Left forelimb (tissue), 1 donor: Measurements from ENCODE around the gene UPB1.
"Not testable (repeated sequence)": the region's sequence is repeated elsewhere in the genome, so short reads cannot be mapped to it uniquely, and the experiment has no call there.

Source experiments
- DNase-seq: peaks from one replicate; pipeline ENCODE4 v3.0.0-alpha.2; 2018; ENCODE audit warnings: low spot score

The UPB1 gene

DNA sequence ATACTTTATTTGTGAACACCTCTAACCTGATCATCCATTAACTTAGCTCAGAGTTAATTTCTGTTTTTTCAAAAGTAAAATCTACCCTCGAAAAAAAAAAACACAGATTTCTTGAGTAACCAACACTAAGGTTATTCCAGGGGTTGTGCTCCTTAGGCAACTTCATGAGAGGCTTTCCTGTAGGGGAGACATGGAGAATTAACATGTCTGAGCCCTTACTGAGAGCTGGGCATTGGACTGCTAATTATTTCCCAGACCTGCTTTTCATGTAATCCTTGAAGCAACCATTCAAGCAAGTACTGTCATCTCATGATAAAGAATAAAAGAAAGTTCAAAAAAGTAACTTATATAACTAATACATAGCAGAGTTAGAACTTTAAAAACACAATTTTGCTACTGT, 13.5 kb upstream of the UPB1 start:
- DNase-seq = no peak

DNA sequence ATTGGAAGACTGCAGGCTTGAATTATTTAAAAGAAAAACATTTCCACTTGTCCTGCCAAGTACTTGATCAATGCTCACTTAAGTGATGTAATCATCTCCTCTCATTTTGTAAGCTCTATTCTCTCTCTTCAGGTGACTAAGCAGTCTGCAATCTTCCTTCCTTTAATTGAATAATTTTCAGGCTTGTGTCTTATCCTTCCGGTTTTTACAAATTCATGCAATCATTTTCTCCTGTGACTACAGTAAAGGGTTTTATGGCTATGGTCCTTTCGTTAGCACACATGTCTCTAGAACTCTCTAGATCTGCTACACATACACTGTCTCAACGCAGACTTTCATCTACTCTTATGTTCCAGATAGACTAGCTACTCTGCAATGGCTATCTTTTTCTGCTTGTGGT, 12.6 kb upstream of the UPB1 start:
- no peak for DNase-seq

DNA sequence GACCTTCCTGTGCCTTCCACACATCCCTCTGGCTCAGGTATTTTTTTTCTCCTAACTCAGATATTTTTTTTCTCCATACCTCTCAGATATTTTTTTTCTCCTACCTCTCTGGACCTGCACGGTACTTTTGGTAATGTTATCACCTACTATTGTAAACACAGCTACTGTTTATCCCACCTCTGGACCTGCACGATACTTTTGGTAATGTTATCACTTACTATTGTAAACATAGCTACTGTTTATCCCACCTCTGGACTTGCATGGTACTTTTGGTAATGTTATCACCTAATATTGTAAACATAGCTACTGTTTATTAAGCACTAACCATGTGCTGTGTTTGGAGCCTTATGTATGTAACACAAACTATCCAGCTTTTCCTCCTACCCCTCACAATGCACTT, 12.1 kb upstream of the UPB1 start:
- no peak for DNase-seq

DNA sequence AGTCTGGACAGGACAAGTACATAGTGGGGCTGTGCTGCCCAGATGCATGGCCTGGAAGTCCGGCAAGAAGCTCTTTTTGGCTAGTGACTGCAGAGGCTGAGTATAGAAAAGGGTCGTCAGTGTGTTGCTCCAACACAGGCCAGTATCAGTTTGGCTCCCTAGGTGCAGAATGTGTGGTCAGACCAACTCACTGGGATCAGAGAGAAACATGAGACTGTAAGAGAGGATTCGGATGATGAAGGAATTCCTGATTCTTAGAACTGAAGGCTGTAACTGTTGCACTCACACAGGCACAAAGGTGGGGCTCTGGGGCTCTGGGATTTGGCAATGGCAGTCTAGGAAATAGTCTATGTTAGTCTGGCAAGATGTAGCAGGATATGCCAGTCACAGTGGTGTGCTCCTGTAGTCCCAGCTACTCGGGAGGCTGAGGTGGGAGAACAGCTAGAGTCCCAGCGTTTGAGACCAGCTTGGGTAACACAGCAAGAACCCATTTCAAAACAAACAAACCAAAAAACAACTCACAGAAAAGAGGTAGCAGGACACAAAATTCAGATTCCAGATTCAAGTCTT, 11.1 kb upstream of the UPB1 start:
- no peak for DNase-seq

DNA sequence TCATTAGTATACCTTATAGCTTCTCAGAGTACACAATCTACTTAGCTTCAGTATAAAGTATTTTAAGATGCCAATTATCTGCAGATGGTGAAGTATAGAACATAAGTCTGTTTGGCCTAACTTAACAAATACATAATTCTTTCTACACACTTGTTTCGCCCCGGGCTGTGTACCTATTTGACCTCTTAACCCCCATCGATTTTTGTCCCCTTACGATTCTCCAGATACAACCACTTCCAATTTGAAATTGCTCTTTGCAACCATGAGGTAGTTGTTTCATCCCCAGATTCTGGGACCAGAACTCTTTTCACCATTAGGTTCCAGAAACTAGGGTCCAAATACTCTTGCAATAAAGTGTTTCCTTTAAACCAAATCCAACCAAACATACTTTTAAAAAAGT, 10.0 kb upstream of the UPB1 start:
- DNase-seq = no peak

DNA sequence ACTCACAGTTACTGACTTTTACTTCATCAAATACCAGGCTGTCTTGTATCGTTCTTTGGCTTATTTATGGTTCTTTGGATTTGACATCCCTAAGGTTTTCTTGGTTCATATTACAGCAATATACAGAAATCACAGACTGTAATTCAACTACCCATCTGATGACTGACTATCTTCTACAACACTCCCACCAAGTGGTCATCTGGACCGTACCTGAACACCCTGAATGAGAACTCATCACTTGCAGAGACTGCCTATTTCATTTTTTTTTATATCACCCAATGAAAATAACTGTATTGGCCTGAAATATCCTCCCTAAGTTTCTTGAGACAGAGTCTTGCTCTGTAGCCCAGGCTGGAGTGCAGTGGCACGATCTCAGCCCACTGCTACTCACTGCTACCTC, 9.5 kb upstream of the UPB1 start:
- DNase-seq = no peak

DNA sequence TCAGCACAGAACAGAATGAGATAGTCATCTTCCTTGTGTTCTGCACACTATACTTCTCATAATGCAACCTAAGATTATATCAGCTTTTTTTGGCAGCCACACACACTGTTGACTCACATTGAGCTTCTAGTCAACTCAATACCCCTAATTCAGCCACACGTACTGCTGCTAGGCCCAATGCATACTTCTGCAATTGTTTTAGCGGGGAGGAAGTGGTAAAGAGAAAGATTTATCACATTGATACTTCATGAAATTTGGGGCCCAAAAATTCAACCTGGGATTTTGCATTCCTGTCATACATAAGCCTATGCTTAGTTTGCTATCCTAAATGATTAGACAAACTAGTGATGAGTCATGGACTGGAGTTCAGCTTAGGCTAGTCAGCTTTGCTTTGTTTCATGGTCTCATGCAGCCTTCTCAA, 8.6 kb upstream of the UPB1 start:
- DNase-seq = no peak

DNA sequence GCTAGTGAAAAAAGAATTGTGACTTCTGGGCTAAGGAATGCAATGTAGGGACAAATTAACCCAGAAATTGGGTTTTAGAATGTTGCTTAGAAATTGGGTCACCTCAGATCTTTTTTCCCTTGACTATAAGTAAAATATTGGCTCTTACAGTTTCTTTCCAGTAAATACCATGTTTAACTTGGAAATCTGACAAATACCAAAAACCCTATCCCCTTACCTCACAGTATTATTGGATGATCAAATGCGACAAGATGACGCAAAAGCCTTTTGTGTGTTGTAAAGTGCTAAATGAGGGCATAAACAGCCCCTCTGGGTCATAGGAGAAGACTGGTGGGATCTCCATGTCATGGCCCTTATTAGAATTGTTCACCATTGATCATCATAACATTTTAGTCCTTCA, 6.1 kb upstream of the UPB1 start:
- no peak for DNase-seq

DNA sequence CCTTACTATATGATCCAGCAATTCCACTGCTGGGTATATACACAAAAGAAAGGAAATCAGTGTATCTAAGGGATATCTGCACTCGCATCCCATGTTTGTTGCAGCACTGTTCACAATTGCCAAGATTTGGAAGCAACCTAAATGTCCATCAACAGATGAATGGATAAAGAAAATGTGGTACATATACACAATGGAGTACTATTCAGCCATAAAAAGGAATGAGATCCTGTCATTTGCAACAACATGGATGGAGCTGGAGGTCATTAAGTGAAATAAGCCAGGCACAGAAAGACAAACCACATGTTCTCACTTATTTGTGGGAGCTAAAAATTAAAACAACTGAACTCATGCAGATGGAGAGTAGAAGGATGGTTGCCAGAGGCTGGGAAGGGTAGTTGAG, 5.7 kb upstream of the UPB1 start:
- not testable (repeated sequence) for DNase-seq

DNA sequence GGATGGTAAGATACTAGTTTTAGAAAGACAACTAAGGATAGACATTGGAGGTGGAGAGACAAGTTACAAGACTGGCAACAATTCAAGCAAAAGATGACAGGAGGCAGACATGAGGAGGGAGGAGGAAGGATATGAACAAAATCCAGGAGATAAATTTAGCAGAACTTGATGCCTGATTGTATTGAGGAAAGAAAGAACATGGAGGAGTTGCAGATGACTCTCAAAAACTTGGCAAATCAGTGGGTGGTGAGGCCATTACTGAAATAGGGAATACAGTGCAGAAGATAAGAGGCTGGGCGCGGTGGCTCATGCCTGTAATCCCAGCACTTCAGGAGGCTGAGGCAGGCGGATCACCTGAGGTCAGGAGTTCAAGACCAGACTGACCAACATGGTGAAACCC, 2.7 kb upstream of the UPB1 start:
- no peak for DNase-seq

DNA sequence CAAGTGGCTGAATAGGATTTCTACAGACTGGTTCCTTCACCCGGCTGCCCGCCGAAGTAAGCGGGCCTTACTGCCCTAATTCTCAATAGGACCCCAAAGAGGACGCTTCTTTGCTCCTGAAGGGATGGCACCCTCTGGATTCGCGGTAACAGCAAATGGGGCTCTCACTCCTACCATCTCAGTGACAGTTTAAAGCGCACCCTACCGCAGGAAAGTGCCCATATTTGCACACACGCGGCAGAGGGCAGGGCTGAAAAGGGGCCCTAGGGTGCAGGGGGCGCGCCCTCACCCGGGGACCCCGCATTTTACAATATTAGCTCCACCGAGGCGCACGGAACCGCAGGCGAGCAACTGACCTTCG, 985 bp upstream of the UPB1 start:
- DNase-seq = no peak

DNA sequence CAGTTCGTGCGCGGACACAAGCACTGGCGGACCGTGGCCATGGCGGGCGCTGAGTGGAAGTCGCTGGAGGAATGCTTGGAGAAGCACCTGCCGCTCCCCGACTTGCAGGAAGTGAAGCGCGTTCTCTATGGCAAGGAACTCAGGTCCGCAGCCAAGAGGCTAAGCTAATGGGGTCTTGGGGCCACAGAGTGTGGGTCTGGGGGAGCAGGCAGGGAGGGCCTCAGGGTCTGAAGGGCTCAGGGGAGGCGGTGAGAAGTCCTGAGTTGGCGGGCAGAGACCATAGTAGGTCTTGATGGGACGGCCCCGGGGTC, 188 bp downstream of the UPB1 start:
- DNase-seq = no peak

DNA sequence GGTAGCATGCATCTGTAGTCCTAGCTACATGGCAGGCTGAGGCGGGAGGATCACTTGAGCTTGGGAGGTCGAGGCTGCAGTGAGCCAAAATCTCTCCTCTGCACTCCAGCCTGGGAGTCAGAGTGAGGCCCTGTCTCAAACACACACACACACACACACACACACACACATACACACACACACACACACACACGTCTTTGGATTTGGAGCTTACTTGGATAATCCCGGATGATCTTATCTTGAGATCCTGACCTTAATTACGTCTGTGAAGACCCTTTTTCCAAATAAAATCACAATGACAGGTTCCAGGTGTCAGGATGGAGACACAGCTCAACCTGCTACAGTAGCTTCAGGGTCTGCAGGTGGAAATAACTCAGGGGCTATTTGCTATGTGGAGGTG, 1.1 kb downstream of the UPB1 start:
- DNase-seq = no peak

DNA sequence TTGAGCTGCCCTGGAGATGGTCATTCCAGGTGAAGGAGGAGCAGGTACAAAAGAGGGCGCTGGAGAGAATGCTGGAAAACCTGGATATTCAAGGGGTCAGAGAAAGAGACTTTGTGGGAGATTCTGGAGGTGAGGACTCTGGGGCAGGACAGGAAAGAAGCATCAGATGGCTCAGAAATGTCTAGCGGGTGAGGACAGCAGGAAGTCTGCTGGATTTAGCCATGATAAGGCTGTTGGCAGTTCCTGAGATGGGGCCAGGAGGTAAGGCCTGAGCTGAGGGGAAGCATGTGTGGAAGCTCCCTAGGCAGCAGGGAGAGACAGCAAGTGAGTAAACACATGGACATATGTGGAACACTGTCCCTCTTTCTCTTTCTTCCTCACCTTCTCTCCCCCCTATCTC, 1.5 kb downstream of the UPB1 start:
- no peak for DNase-seq

DNA sequence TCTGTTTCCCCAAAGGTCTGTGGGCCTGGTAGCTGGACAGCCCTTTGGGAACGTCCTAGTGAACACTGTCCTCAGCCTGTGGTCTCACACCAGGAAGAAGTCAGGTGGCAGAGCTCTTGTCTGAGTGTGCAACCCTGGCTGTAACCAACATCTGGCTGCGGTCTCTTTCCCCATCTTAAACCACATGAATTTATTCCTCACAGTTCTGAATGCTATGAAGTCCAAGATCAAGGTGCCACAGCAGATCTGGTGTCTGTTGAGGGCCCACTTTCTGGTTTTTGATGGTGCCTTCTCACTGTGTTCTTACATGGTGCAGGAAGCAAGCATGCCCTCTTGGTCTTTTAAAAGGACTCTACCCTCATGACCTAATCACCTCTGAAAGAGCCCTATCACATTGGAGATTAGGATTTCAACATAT, 2.7 kb downstream of the UPB1 start:
- DNase-seq = no peak

DNA sequence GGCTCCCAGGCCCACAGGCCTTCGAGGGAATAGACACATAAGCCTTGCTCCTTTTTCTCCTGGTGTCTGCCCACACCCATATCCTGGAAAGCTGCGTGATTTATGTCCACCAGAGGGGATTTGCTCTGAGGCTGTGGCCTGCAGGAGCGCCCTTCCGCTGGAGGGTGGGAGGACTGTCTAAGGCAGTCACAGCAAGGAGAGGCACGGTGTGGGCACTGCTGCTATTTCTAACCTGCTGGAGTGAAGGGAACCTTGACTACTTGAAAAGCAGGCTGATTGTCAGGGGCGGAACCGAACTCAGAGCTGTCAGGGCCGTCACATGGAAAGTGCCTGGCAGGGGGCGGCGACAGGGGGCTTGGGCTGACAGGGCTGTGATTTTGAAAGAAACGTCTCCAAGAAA, 3.7 kb downstream of the UPB1 start:
- DNase-seq = no peak

DNA sequence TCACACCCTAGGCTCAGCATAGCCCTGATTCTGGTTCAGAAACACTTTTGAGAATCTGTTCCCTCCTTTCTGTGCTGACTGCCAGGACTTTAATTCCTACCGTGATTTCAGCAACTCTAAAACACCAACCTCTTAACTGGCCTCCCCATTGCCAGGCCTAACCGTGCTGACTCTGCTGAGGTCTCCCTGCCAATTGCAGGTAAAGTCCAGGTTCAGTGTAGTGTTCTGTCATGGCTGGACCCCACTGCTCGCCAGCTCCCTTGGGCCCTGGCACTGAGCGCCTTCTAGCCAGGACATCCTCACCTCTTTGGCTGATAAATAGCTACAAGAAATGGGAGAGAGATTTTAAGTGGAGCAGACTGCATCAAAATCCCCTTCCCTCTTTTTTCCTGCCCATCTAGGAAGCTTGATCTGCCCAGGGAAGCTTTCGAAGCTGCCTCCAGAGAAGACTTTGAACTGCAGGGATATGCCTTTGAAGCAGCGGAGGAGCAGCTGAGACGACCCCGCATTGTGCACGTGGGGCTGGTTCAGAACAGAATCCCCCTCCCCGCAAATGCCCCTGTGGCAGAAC, 4.7 kb downstream of the UPB1 start:
- DNase-seq = no peak

DNA sequence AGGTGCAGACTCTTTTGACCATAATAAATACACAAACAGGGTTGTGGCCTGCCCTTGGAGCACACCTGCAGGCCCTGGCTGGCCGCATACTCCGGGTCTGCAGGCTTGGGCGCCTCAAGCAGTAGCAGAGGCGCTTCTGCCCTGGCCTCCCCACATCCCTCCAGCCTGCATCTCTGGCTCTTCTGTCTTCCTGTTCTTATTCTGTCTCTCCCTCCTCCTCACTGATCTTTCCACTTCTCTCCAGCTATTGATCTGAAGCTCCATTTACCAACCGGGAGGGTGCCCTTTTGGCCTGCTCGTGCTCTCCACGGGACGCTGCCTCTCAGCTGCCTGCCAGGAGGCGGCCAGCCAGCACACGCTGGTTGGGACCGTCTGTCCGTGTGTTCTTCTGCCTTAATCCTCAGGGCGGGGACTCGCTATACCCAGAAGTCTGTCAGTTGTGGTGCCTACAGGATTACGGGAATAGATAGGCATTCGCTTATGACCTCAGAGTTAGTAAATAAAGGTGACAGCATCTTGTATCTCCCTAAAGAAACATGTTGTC, 5.2 kb downstream of the UPB1 start:
- DNase-seq = no peak

DNA sequence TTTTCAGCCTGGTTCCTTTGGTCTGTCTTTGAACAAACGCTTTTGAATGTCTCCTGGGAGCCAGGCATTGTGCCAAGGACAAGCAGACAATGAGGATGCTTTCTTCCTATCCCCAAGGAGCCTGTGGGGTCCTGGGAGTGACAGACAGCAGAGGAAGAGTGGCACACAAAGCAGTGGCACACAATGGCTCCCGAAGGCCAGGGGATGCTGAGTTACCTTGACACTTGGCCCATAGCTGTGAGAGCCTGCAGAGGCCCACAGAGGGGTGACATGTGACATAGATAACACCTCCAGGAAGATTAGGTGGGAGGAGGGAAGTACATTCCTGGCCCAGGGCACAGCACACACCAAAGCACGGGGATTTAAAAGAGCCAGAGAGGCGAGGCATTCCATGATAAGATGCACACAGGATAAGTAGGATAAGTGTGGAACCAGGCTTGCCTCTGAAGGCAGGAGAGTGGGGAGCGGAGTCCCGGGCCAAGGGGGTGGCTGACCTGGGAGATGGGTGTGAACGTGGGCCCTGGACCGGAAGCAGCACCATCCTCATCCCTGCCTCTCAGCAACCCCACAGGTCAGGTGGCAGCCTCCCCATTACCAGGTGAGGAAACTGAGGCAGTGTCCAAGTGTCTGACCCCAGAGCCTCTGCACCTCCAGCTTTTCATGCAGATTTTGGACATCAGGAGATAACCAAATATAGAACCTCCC, 6.3 kb downstream of the UPB1 start:
- no peak for DNase-seq

DNA sequence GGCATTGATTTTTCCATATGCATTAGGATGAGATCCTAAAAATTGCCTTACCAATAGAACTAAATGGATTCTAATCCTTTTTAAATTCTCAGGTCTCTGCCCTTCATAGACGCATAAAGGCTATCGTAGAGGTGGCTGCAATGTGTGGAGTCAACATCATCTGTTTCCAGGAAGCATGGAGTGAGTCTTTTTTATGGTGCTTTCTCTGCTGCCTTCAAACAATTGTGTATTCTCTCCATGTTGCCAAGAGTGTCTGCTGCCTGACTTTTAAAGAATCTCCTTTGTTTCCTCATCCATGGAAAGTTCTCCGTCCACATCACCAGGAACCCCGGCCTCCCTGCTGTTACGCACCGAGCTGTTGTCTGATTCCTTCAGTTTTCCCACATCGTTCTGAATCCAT, 6.9 kb downstream of the UPB1 start:
- DNase-seq = no peak

DNA sequence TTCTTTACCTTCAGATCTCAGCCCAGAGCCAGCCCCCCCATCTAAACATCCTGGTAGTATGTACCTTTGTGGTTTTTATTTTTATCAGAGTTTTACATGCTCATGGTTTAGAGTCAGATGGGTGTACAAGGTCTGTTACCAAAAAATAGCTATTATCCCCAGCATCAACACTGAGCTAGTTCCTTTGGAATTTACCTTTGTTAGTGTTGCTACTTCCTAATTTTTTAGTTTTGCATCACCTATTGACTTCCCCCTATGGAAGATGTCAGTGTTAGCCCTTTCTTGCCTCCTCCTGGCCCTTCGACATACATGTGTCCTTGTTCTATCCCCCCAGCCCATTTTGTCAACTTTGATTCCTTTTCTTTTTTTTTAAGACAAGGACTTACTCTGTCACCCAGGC, 7.4 kb downstream of the UPB1 start:
- no peak for DNase-seq

DNA sequence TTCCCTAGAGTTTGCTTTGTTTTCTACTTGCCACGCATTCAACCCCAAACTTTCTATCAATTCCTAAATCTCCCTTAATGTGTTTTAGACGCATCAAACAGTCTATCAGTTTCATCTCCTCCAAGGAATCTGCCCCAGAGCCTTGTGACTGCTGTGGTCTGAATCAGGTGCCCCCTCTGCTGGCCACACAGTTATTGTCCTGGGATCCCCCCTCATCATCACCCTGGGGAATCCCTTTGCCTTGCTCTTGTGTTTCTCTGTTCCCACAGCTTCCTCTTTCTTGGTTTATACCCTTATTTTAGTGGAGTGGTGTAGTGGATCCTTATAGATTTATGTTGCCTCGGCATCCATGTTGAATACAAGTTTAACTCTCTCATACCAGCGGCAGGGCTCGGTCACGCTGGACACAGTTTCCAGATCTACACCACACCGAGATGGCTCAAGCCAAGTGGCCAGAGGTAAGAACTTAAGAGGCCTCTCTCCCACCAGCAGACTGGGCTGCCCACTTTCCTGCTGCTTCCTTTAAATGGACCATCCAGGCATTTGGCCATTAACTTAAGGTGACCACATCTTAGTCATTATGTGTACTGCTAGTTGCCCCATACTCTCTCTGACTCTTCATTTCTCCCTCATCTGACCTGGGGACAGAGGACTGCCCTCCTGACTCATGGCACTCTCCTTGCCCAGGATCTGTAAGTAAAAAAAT, 8.2 kb downstream of the UPB1 start:
- no peak for DNase-seq

DNA sequence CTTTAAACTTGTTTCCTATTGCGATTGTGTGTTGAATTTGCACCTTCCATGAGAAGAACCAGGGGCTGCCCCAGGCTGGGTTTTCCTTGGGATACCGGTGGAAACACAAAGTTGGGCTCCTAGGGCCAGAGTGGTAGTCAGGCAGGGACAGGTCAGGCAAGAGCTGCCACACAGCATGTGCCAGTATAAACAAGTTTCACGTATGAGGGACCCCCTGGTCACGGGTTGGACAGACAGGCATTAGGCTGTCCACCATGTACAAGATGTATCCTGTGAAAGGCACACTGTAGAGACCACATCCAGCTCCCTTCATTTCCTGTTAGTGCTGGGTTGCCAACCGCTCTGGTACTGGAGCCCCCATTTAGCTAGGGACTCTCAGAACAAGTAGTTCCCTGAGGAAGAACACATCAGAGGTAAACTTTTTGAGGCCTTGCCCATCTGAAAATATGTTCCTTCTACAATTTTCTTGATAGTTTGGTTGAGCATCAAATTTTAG, 8.8 kb downstream of the UPB1 start:
- no peak for DNase-seq
